ENCODE data around the gene LSM2. TPM values are rescaled to one million over a fixed set of nuclear protein-coding genes. Genes with fewer than 3 reads are reported as not detected.

LSM2 gene
- total RNA-seq, 1 donor from 2014 or later: 85.4 TPM

DNA sequence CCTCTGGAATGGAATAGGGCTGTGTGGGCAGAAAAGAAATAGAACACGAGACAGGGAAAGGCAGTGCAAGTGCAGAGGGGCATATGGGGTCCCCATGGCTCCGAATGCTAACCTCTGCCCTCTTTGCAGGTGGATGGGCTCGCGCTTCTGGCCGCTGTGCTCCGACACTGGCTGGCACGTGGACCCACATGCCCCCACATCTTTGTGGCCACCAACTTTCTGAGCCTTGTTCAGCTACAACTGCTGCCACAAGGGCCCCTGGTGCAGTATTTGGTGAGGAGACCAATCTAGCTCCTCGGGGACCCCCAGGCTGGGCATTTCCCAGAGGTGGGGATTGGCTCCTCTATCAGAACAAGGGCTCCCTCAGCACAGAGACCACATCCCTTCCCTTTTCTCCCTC is 45.4 kb downstream of the LSM2 start:
- intact Hi-C loops (cut with micrococcal nuclease): no loop called here

DNA sequence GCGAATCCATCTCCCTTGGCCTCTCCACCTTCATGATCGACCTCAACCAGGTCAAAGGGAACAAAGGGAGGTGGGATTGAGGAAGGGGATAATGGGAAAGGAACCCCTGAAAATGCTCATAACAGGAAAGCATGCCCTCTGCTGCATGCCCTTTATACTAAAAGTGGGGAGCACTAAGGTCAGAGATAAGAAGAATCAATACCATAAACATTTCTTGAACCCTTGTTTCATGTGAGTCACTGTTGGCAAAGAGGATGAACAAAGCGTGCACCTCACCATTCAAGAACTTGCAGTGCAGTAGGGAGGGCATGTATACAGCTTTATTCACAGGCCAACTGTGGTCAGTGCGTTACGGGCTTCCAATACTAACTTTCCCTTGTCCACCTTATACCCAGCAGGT is 46.0 kb downstream of the LSM2 start:
- intact Hi-C loops (cut with micrococcal nuclease): no loop called here

DNA sequence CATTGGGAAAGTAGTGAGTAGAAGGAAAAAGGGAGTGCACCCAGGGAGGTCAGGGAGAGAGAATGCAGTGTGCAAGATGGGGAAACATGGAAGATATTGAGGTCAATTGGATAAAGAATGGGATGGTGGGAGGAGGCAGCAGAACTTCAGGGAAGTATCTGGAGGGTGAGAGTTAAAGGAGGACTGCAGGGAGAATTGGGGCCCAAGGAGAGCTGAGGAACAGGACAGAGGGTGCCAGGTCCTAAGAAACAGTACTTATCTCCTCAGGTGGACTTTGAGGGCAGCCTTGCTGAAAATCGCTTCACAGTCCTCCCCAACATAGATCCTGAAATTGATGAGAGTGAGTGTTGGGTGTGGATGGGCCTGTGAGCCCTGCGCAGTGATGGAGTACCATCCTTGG is 48.5 kb downstream of the LSM2 start:
- intact Hi-C loops (cut with micrococcal nuclease): no loop called here

DNA sequence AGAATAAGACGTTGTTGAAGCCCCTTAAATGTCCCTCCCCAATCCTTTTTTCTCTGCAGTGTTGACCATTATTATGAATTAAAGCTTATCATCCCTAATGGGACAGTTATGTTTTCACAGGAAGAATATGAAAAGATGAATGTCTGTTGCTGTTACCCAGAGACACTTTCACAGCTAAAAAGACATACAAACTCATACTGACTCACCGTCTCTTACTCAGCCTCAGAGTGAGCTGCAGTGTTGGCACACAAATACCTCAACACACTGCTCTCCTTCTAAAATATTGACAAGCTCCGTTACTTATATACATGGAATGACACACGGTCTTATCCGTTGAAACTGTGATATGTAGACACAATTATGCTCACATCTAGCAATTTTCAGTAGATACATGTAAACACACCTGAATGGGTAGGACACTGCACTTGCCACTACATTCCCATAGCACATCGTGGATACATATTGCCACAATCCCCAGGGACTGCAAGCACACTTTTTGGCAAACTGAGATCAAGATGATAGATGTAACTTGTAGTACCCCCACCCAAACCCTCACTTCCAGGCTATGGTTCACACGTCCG is 53.9 kb downstream of the LSM2 start:
- intact Hi-C loops (cut with micrococcal nuclease): no loop called here

DNA sequence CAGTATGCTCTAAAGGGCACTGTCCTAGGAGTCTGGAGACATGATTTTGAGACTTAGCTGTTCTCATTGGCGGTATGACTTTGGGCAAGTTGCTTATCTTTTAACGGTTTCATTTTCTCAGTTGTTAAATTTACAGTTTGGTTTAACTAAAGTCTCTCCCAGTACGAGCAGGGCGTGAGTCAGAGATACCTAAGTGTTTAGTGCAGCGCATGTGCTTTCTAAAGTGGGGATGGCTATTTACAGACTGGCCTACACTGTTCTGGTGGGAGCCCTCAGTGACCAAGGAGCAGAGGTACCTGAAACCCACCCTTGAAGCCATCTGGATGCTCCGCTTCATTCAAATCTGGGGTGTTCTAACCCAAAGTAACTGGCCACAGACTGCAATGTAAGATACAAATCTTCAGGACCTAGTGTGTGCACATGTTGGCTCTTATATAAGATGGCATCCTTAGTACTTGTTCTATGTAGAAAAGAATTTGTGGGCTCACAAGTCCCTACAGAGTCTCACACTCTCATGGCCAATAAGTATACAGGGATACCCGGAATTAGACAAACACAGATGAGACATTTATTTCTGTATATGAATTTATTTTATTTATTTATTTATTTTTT is 56.2 kb downstream of the LSM2 start:
- intact Hi-C loops (cut with micrococcal nuclease): no loop called here

DNA sequence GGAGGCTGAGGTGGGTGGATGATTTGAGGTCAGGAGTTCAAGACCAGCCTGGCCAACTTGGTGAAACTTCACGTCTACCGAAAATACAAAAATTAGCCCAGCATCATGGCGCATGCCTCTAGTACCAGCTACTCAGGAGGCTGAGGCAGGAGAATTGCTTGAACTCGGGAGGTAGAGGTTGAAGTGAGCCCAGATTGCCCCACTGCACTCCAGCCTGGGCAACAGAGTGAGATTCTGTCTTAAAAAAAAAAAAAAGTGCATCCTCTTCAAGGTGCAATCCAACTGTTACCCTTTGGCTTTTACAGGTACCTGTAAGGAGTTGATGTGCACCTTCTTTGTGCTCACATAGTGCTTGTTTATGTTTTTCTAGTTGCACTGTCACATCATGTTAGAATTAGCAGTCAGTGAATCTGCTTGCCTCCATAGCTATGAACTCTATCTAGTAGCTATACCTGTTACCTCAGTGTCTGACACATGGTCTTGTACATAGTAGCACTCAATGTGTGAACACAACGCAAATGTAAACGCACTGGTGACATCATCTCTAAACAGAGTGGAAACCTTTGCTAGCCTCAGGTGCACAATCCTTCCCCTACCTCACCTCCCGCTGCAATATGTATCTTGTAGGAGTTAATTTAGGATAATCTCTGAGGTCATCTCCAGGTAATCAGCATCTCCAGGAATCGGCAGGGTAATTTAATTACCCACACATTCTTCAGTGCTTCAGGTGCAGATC is 57.3 kb downstream of the LSM2 start:
- intact Hi-C loops (cut with micrococcal nuclease): no loop called here

Other genes starting within 250 kb of the LSM2 start
- gene LTA, start 234.7 kb downstream of the LSM2 start, total RNA-seq: 204 and 212 TPM in 2 replicates
- 171 and 172 TPM in 2 replicates for gene TNF, start 231.4 kb downstream of the LSM2 start, total RNA-seq
- gene LTB, start 224.5 kb downstream of the LSM2 start, total RNA-seq: 2,430 and 2,468 TPM in 2 replicates
- 149 and 171 TPM in 2 replicates for gene LST1, start 220.7 kb downstream of the LSM2 start, total RNA-seq
- 48.5 and 52.7 TPM in 2 replicates for gene NCR3, start 214.0 kb downstream of the LSM2 start, total RNA-seq
- 47.7 and 54.0 TPM in 2 replicates for gene AIF1, start 191.7 kb downstream of the LSM2 start, total RNA-seq
- gene PRRC2A, start 186.3 kb downstream of the LSM2 start, total RNA-seq: 230 and 237 TPM in 2 replicates
- gene BAG6, start 154.3 kb downstream of the LSM2 start, total RNA-seq: 262 and 284 TPM in 2 replicates
- gene APOM, start 151.1 kb downstream of the LSM2 start, total RNA-seq: 1.9 and 2.0 TPM in 2 replicates
- gene C6orf47, start 146.2 kb downstream of the LSM2 start, total RNA-seq: 24.7 and 25.7 TPM in 2 replicates
- gene GPANK1, start 142.0 kb downstream of the LSM2 start, total RNA-seq: 29.3 and 30.0 TPM in 2 replicates
- 219 and 224 TPM in 2 replicates for gene CSNK2B, start 140.9 kb downstream of the LSM2 start, total RNA-seq
- gene LY6G5B, start 137.0 kb downstream of the LSM2 start, total RNA-seq: 27.5 and 29.1 TPM in 2 replicates
- 6.3 TPM in 2 replicates for gene LY6G5C, start 125.9 kb downstream of the LSM2 start, total RNA-seq
- 53.6 and 59.7 TPM in 2 replicates for gene ABHD16A, start 103.6 kb downstream of the LSM2 start, total RNA-seq
- not detected in 2 replicates for gene LY6G6F, start 100.1 kb downstream of the LSM2 start, total RNA-seq
- gene LY6G6D, start 91.6 kb downstream of the LSM2 start, total RNA-seq: not detected in 2 replicates
- 0.41 TPM in 1 of 2 replicates, not detected in the other for gene LY6G6C, start 85.2 kb downstream of the LSM2 start, total RNA-seq
- not detected in 2 replicates for gene MPIG6B, start 83.6 kb downstream of the LSM2 start, total RNA-seq
- 12.2 and 14.4 TPM in 2 replicates for gene DDAH2, start 77.7 kb downstream of the LSM2 start, total RNA-seq
- 517 and 529 TPM in 2 replicates for gene CLIC1, start 70.4 kb downstream of the LSM2 start, total RNA-seq
- 47.8 and 51.5 TPM in 2 replicates for gene MSH5, start 67.0 kb downstream of the LSM2 start, total RNA-seq
- 12.2 and 12.8 TPM in 2 replicates for gene SAPCD1, start 44.3 kb downstream of the LSM2 start, total RNA-seq
- gene VWA7, start 29.6 kb downstream of the LSM2 start, total RNA-seq: 6.0 and 6.2 TPM in 2 replicates
- 77.4 and 78.9 TPM in 2 replicates for gene VARS1, start 11.2 kb downstream of the LSM2 start, total RNA-seq
- 3.7 TPM in 2 replicates for gene HSPA1L, start 8.3 kb upstream of the LSM2 start, total RNA-seq
- gene HSPA1A, start 8.6 kb upstream of the LSM2 start, total RNA-seq: 155 and 159 TPM in 2 replicates
- gene HSPA1B, start 20.8 kb upstream of the LSM2 start, total RNA-seq: 82.7 and 85.0 TPM in 2 replicates
- 33.2 and 33.8 TPM in 2 replicates for gene NEU1, start 55.9 kb upstream of the LSM2 start, total RNA-seq
- gene SLC44A4, start 72.0 kb upstream of the LSM2 start, total RNA-seq: 0.34 TPM in 1 of 2 replicates, not detected in the other
- 61.0 and 61.6 TPM in 2 replicates for gene EHMT2, start 90.7 kb upstream of the LSM2 start, total RNA-seq
- gene ZBTB12, start 95.1 kb upstream of the LSM2 start, total RNA-seq: 2.0 and 2.2 TPM in 2 replicates
- 0.12 and 1.7 TPM in 2 replicates for gene C2, start 120.8 kb upstream of the LSM2 start, total RNA-seq
- gene CFB, start 139.1 kb upstream of the LSM2 start, total RNA-seq: 0.22 and 0.59 TPM in 2 replicates
- gene NELFE, start 152.0 kb upstream of the LSM2 start, total RNA-seq: 75.3 and 83.4 TPM in 2 replicates
- gene SKIC2, start 152.2 kb upstream of the LSM2 start, total RNA-seq: 93.7 and 100 TPM in 2 replicates
- gene DXO, start 165.2 kb upstream of the LSM2 start, total RNA-seq: 19.9 and 20.8 TPM in 2 replicates
- gene C4A, start 175.1 kb upstream of the LSM2 start, total RNA-seq: 4.0 and 4.6 TPM in 2 replicates
- gene C4B, start 207.8 kb upstream of the LSM2 start, total RNA-seq: 4.2 and 4.6 TPM in 2 replicates
- 1.0 and 1.4 TPM in 2 replicates for gene CYP21A2, start 231.4 kb upstream of the LSM2 start, total RNA-seq

Measured in T-helper 1 cell treated with Interleukin-12 subunit alpha and Interleukin-12 subunit beta and Interleukin-4 antibody, amounts not matched to agents 30 ng/mL and 1 ng/mL, for 36 hours (primary cell).